ENCODE results near the gene DNAAF1.

DNAAF1 gene

GRCh38 chr16:84161801-84162200 is 16.7 kb downstream of the DNAAF1 start:
- no peak for DNase-seq

- DNase-seq, result no peak
Observed at GRCh38 chr16:84165746-84166145, 20.6 kb downstream of the DNAAF1 start.

- peak; percentile 87 for DNase-seq
Observed at GRCh38 chr16:84166796-84167695, 21.9 kb downstream of the DNAAF1 start.

GRCh38 chr16:84169765-84170310 is 24.7 kb downstream of the DNAAF1 start:
- no peak for DNase-seq

GRCh38 chr16:84174396-84174795 is 29.3 kb downstream of the DNAAF1 start:
- DNase-seq, result no peak

GRCh38 chr16:84175350-84176081 is 30.4 kb downstream of the DNAAF1 start:
- peak; percentile 59 for DNase-seq

GRCh38 chr16:84176192-84177053 is 31.3 kb downstream of the DNAAF1 start:
- DNase-seq, result no peak

GRCh38 chr16:84177741-84178073 is 32.6 kb downstream of the DNAAF1 start:
- no peak for DNase-seq

- no peak for DNase-seq
Observed at GRCh38 chr16:84178146-84178765, 33.1 kb downstream of the DNAAF1 start.

GRCh38 chr16:84178892-84179611 is 33.9 kb downstream of the DNAAF1 start:
- DNase-seq, result no peak

GRCh38 chr16:84179612-84180320 is 34.7 kb downstream of the DNAAF1 start:
- no peak for DNase-seq

GRCh38 chr16:84180519-84181140 is 35.5 kb downstream of the DNAAF1 start:
- DNase-seq, result no peak

- no peak for DNase-seq
Observed at GRCh38 chr16:84181144-84181915, 36.2 kb downstream of the DNAAF1 start.

- DNase-seq, result no peak
Observed at GRCh38 chr16:84182104-84182503, 37.0 kb downstream of the DNAAF1 start.

GRCh38 chr16:84182680-84183571 is 37.8 kb downstream of the DNAAF1 start:
- no peak for DNase-seq

GRCh38 chr16:84183572-84183875 is 38.4 kb downstream of the DNAAF1 start:
- DNase-seq, result no peak

GRCh38 chr16:84183911-84184591 is 38.9 kb downstream of the DNAAF1 start:
- DNase-seq, result no peak

- DNase-seq, result no peak
Observed at GRCh38 chr16:84184775-84185174, 39.7 kb downstream of the DNAAF1 start.
